ENCODE results near the gene CCDC188.

CCDC188 gene

GRCh38 chr22:20116376-20116950, 34.4 kb downstream of the CCDC188 start:
- DNase-seq: no peak

- DNase-seq: no peak
Measured at GRCh38 chr22:20115691-20116375, 35.0 kb downstream of the CCDC188 start, which contains the start of gene RANBP1. RANBP1 (plus strand) TSS chr22:20116104; CDS start chr22:20116185, 81 bp downstream.

- DNase-seq: no peak
Measured at GRCh38 chr22:20114506-20115475, 36.1 kb downstream of the CCDC188 start.

GRCh38 chr22:20113551-20114310, 37.1 kb downstream of the CCDC188 start:
- DNase-seq: no peak

- no peak for DNase-seq
Measured at GRCh38 chr22:20112623-20113511, 38.0 kb downstream of the CCDC188 start.

GRCh38 chr22:20111689-20112622, 38.9 kb downstream of the CCDC188 start:
- DNase-seq: no peak

- DNase-seq: peak; percentile 22 to 39
Measured at GRCh38 chr22:20111045-20111688, 39.7 kb downstream of the CCDC188 start.

- no peak for DNase-seq
Measured at GRCh38 chr22:20110359-20110985, 40.4 kb downstream of the CCDC188 start.

- no peak for DNase-seq
Measured at GRCh38 chr22:20109411-20110358, 41.2 kb downstream of the CCDC188 start.

GRCh38 chr22:20108757-20109230, 42.1 kb downstream of the CCDC188 start:
- DNase-seq: no peak

- DNase-seq: no peak
Measured at GRCh38 chr22:20107951-20108756, 42.7 kb downstream of the CCDC188 start.

GRCh38 chr22:20107471-20107901, 43.4 kb downstream of the CCDC188 start:
- DNase-seq: no peak

- no peak for DNase-seq
Measured at GRCh38 chr22:20106849-20107237, 44.0 kb downstream of the CCDC188 start.

- DNase-seq: no peak
Measured at GRCh38 chr22:20106205-20106848, 44.5 kb downstream of the CCDC188 start.

- DNase-seq: no peak
Measured at GRCh38 chr22:20105456-20106204, 45.2 kb downstream of the CCDC188 start.

Data from CD4-positive, alpha-beta T cell treated with Interleukin-4 for 1 hour (primary cell).